ENCODE data around the gene SRGAP1. TPM values are rescaled to one million over a fixed set of nuclear protein-coding genes. Genes with fewer than 3 reads are reported as not detected.
A peak's percentile ranks its signal among the peaks of the same experiment; 100 is the strongest.

The SRGAP1 gene
- total RNA-seq, 2 experiments from 2014 or later: not detected

- POLR2A ChIA-PET: no interaction called here
- Mint-ChIP-seq H3K36me3 (ENCODE audit: low read depth) (no peaks in the 10 kb centered on the region), H3K27me3 (ENCODE audit: low read depth) (peaks cover 5% of the 10 kb centered on the region), H3K4me1 (ENCODE audit: low read depth) (peaks cover 17% of the 10 kb centered on the region), H3K9me3 (ENCODE audit: insufficient read depth) (peaks cover 4% of the 10 kb centered on the region), H3K4me3 (no peak overlapping the region), H3K27ac (no peak overlapping the region)
- CTCF ChIA-PET: interaction anchor here (0.7 to 5.0 kb wide), 4 partner anchors 14 to 104 kb away, joined by 3 to 18 read pairs (median 4); no protein-coding TSS in a partner anchor
- ATAC-seq (no peak), DNase-seq (no peak)
Observed at GRCh38 chr12:63815482-63815852, 29.0 kb upstream of the SRGAP1 start.

- CTCF ChIA-PET: interaction anchor here (1.0 to 5.0 kb wide), 2 partner anchors 14 to 17 kb away, joined by 3 to 18 read pairs; no protein-coding TSS in a partner anchor
- no peak for DNase-seq
- peaks cover 5% of the 10 kb centered on the region for H3K27me3 Mint-ChIP-seq (ENCODE audit: low read depth)
- no peak for ATAC-seq
- H3K9me3 Mint-ChIP-seq (ENCODE audit: insufficient read depth): peaks cover 4% of the 10 kb centered on the region
- no peaks in the 10 kb centered on the region for H3K36me3 Mint-ChIP-seq (ENCODE audit: low read depth)
- no peak overlapping the region for H3K27ac Mint-ChIP-seq
- POLR2A ChIA-PET: no interaction called here
- H3K4me1 Mint-ChIP-seq (ENCODE audit: low read depth): peaks cover 17% of the 10 kb centered on the region
- H3K4me3 Mint-ChIP-seq: no peak overlapping the region
Observed at GRCh38 chr12:63816031-63816430, 28.5 kb upstream of the SRGAP1 start.

DNA sequence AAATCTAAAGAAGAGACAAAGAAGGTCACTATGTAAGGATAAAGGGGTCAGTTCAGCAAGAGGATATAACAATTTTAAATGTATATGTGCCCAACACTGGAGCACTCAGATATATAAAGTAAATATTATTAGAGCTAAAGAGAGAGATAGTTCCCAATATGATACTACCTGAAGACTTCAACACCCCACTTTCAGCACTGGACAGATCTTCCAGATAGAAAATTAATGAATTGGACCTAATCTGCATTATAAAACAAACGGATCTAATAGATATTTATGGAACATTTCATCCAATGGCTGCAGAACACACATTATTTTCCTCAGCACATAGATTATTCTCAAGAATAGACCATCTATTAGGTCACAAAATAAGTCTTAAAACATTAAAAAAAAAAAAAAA lies 24.1 kb upstream of the SRGAP1 start:
- POLR2A ChIA-PET: no interaction called here
- Mint-ChIP-seq H3K27me3 (ENCODE audit: low read depth) (peaks cover 10% of the 10 kb centered on the region), H3K9me3 (ENCODE audit: insufficient read depth) (peaks cover 4% of the 10 kb centered on the region), H3K36me3 (ENCODE audit: low read depth) (no peaks in the 10 kb centered on the region), H3K4me1 (ENCODE audit: low read depth) (peaks cover 11% of the 10 kb centered on the region), H3K4me3 (no peak overlapping the region), H3K27ac (no peak overlapping the region)
- DNase-seq (no peak), ATAC-seq (no peak)
- CTCF ChIA-PET: no interaction called here

GRCh38 chr12:63821781-63822251 lies 22.7 kb upstream of the SRGAP1 start:
- POLR2A ChIA-PET: no interaction called here
- Mint-ChIP-seq H3K4me1 (ENCODE audit: low read depth) (peaks cover 7% of the 10 kb centered on the region), H3K27ac (no peak overlapping the region), H3K36me3 (ENCODE audit: low read depth) (no peaks in the 10 kb centered on the region), H3K27me3 (ENCODE audit: low read depth) (peaks cover 10% of the 10 kb centered on the region), H3K4me3 (peak overlapping the region; percentile 60), H3K9me3 (ENCODE audit: insufficient read depth) (peaks cover 4% of the 10 kb centered on the region)
- ATAC-seq (no peak), DNase-seq (no peak)
- CTCF ChIA-PET: interaction anchor here (1.9 kb wide), 1 partner anchor 435 kb away, joined by 4 read pairs; no protein-coding TSS in a partner anchor

GRCh38 chr12:63822352-63822751 lies 22.1 kb upstream of the SRGAP1 start:
- ATAC-seq: no peak
- no peak for DNase-seq
- no peak overlapping the region for H3K4me3 Mint-ChIP-seq
- POLR2A ChIA-PET: no interaction called here
- no peaks in the 10 kb centered on the region for H3K36me3 Mint-ChIP-seq (ENCODE audit: low read depth)
- peaks cover 4% of the 10 kb centered on the region for H3K9me3 Mint-ChIP-seq (ENCODE audit: insufficient read depth)
- H3K27me3 Mint-ChIP-seq (ENCODE audit: low read depth): peaks cover 10% of the 10 kb centered on the region
- H3K27ac Mint-ChIP-seq: no peak overlapping the region
- CTCF ChIA-PET: interaction anchor here (1.3 to 1.9 kb wide), 2 partner anchors 17 to 434 kb away, joined by 3 to 4 read pairs; no protein-coding TSS in a partner anchor
- H3K4me1 Mint-ChIP-seq (ENCODE audit: low read depth): peaks cover 7% of the 10 kb centered on the region

- Mint-ChIP-seq H3K9me3 (ENCODE audit: insufficient read depth) (peaks cover 4% of the 10 kb centered on the region), H3K27me3 (ENCODE audit: low read depth) (peaks cover 10% of the 10 kb centered on the region), H3K27ac (no peak overlapping the region)
Observed at GRCh38 chr12:63823040-63823439, 21.5 kb upstream of the SRGAP1 start.

DNA sequence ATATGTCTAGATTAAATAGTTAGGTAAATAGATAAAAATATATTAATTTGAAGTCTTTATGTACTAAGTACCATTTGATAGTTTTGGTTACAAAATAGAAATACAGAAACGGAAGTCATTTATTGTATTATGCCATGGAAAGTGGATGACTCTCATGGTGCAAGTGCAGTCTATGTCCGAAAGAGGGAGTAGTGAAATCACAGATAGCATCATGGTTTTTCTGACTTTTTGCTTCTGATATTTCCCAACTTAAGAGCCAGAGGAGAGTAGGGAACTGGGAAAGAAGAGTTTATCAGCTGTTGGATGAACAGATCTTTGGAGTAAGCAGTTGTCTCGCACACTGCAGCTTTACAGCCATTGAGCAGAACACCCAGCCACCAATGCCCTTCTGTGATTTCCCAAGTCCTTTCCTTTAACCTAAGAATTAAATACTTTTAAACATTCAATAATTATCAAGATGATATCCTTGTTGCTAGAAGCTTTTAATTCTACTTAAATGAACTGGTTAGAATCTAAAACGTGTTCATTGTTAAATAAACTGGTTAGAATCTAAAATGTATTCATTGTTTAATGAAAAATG lies 18.4 kb upstream of the SRGAP1 start:
- no peak for ATAC-seq
- Mint-ChIP-seq H3K36me3 (ENCODE audit: low read depth) (no peaks in the 10 kb centered on the region), H3K9me3 (ENCODE audit: insufficient read depth) (no peaks in the 10 kb centered on the region), H3K4me1 (ENCODE audit: low read depth) (peaks cover 7% of the 10 kb centered on the region), H3K4me3 (no peak overlapping the region), H3K27me3 (ENCODE audit: low read depth) (peaks cover 7% of the 10 kb centered on the region), H3K27ac (no peak overlapping the region)
- ChIA-PET POLR2A (no interaction called here), CTCF (interaction anchor here (0.9 to 2.3 kb wide), 4 partner anchors 12 to 431 kb away, joined by 3 to 7 read pairs (median 3); partner anchors contain the start of gene SRGAP1)
- no peak for DNase-seq

More at GRCh38 chr12:63823040-63823439, 21.5 kb upstream of the SRGAP1 start:
- POLR2A ChIA-PET: no interaction called here
- peaks cover 7% of the 10 kb centered on the region for H3K4me1 Mint-ChIP-seq (ENCODE audit: low read depth)
- H3K4me3 Mint-ChIP-seq: no peak overlapping the region
- ATAC-seq: no peak
- DNase-seq: no peak
- CTCF ChIA-PET: interaction anchor here (1.3 to 1.9 kb wide), 2 partner anchors 17 to 434 kb away, joined by 3 to 4 read pairs; no protein-coding TSS in a partner anchor
- no peaks in the 10 kb centered on the region for H3K36me3 Mint-ChIP-seq (ENCODE audit: low read depth)

GRCh38 chr12:63828867-63829266 lies 15.6 kb upstream of the SRGAP1 start:
- no peak for DNase-seq
- ChIA-PET CTCF (interaction anchor here (1.3 kb wide), 1 partner anchor 15 kb away, joined by 3 read pairs; the partner anchor contains the start of gene SRGAP1), POLR2A (no interaction called here)
- Mint-ChIP-seq H3K27me3 (ENCODE audit: low read depth) (peaks cover 2% of the 10 kb centered on the region), H3K36me3 (ENCODE audit: low read depth) (no peaks in the 10 kb centered on the region), H3K9me3 (ENCODE audit: insufficient read depth) (no peaks in the 10 kb centered on the region), H3K27ac (no peak overlapping the region), H3K4me3 (no peak overlapping the region), H3K4me1 (ENCODE audit: low read depth) (no peaks in the 10 kb centered on the region)
- ATAC-seq: no peak

- Mint-ChIP-seq H3K4me1 (ENCODE audit: low read depth) (no peaks in the 10 kb centered on the region), H3K4me3 (no peak overlapping the region), H3K9me3 (ENCODE audit: insufficient read depth) (no peaks in the 10 kb centered on the region), H3K27ac (no peak overlapping the region), H3K27me3 (ENCODE audit: low read depth) (peaks cover 10% of the 10 kb centered on the region), H3K36me3 (ENCODE audit: low read depth) (no peaks in the 10 kb centered on the region)
- CTCF ChIA-PET: interaction anchor here (0.7 to 0.8 kb wide), 2 partner anchors 9 to 713 kb away, joined by 3 read pairs; no protein-coding TSS in a partner anchor
- POLR2A ChIA-PET: no interaction called here
- ATAC-seq: no peak
- no peak for DNase-seq
Observed at GRCh38 chr12:63836046-63836445, 8.5 kb upstream of the SRGAP1 start.

- CTCF ChIA-PET: interaction anchor here (0.8 kb wide), 1 partner anchor 712 kb away, joined by 3 read pairs; no protein-coding TSS in a partner anchor
- DNase-seq (no peak), ATAC-seq (no peak)
- Mint-ChIP-seq H3K4me3 (no peak overlapping the region), H3K4me1 (ENCODE audit: low read depth) (no peaks in the 10 kb centered on the region), H3K27me3 (ENCODE audit: low read depth) (peaks cover 13% of the 10 kb centered on the region), H3K27ac (no peak overlapping the region), H3K36me3 (ENCODE audit: low read depth) (no peaks in the 10 kb centered on the region), H3K9me3 (ENCODE audit: insufficient read depth) (no peaks in the 10 kb centered on the region)
- POLR2A ChIA-PET: no interaction called here
Observed at GRCh38 chr12:63836936-63837335, 7.6 kb upstream of the SRGAP1 start.

DNA sequence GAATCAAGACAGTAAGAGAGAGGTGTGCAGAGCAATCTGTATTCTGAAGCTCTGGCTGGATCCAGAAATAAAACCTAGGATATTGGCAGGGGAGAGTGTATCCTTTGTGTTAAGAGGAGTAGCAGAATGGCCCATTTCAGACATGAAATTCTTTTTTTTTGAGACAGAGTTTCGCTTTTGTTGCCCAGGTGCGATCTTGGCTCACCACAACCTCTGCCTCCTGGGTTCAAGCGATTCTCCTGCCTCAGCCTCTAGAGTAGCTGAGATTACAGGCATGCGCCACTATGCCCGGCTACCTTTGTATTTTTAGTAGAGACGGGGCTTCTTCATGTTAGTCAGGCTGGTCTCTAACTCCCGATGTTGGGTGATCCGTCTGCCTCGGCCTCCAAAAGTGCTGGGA lies 6.1 kb upstream of the SRGAP1 start:
- ChIA-PET POLR2A (no interaction called here), CTCF (interaction anchor here (0.8 kb wide), 1 partner anchor 436 kb away, joined by 3 read pairs; no protein-coding TSS in a partner anchor)
- ATAC-seq (no peak), DNase-seq (no peak)
- peaks cover 3% of the 10 kb centered on the region for H3K4me1 Mint-ChIP-seq (ENCODE audit: low read depth)
- no peaks in the 10 kb centered on the region for H3K36me3 Mint-ChIP-seq (ENCODE audit: low read depth)
- no peak overlapping the region for H3K27ac Mint-ChIP-seq
- peaks cover 16% of the 10 kb centered on the region for H3K27me3 Mint-ChIP-seq (ENCODE audit: low read depth)
- no peak overlapping the region for H3K4me3 Mint-ChIP-seq
- H3K9me3 Mint-ChIP-seq (ENCODE audit: insufficient read depth): no peaks in the 10 kb centered on the region

- CTCF ChIA-PET: interaction anchor here (1.6 kb wide), 1 partner anchor 416 kb away, joined by 3 read pairs; no protein-coding TSS in a partner anchor
- DNase-seq: no peak
- POLR2A ChIA-PET: no interaction called here
- Mint-ChIP-seq H3K4me3 (no peak overlapping the region), H3K27ac (no peak overlapping the region), H3K4me1 (ENCODE audit: low read depth) (peaks cover 8% of the 10 kb centered on the region), H3K27me3 (ENCODE audit: low read depth) (peaks cover 30% of the 10 kb centered on the region), H3K36me3 (ENCODE audit: low read depth) (no peaks in the 10 kb centered on the region), H3K9me3 (ENCODE audit: insufficient read depth) (no peaks in the 10 kb centered on the region)
- no peak for ATAC-seq
Observed at GRCh38 chr12:63841011-63841410, 3.5 kb upstream of the SRGAP1 start.
